HUES48 (cell line): ENCODE measurements around the gene QRFPR.

ENCODE experiments used
- H3K27ac ChIP-seq: one replicate; pipeline ENCODE4 v1.7.0; 2013; ENCODE audit warnings: low read depth, low read length, inconsistent platforms
- H3K27me3 ChIP-seq: 2 replicates; pipeline ENCODE4 v1.6.1; 2013; ENCODE audit warnings: mild to moderate bottlenecking, low read length; ENCODE audit not compliant: control insufficient read depth, insufficient read depth
- H3K36me3 ChIP-seq: 2 replicates; pipeline ENCODE4 v1.6.1; 2013; ENCODE audit warnings: low read length; ENCODE audit not compliant: control insufficient read depth, insufficient read depth
- H3K4me1 ChIP-seq: 2 replicates; pipeline ENCODE4 v1.6.1; 2013; ENCODE audit warnings: mild to moderate bottlenecking, low read length; ENCODE audit not compliant: control insufficient read depth, insufficient read depth
- H3K4me3 ChIP-seq: 2 replicates; pipeline ENCODE4 v1.5.1; 2013; ENCODE audit warnings: mild to moderate bottlenecking, low read depth, low read length
- H3K9ac ChIP-seq: 2 replicates; pipeline ENCODE4 v1.6.1; 2013; ENCODE audit warnings: mild to moderate bottlenecking, low read depth, low read length, moderate library complexity
- H3K9me3 ChIP-seq: 2 replicates; pipeline ENCODE4 v1.6.1; 2013; ENCODE audit warnings: low read length; ENCODE audit not compliant: control insufficient read depth, insufficient read depth

The QRFPR gene

GRCh38 chr4:121307445-121308327 is 73.1 kb downstream of the QRFPR start:
- Histone ChIP-seq H3K4me1 (no peaks in the 10 kb centered on the region), H3K9me3 (no peaks in the 10 kb centered on the region), H3K27me3 (no peaks in the 10 kb centered on the region), H3K36me3 (no peaks in the 10 kb centered on the region), H3K27ac (no peak overlapping the region), H3K9ac (no peak overlapping the region), H3K4me3 (no peak overlapping the region)

DNA sequence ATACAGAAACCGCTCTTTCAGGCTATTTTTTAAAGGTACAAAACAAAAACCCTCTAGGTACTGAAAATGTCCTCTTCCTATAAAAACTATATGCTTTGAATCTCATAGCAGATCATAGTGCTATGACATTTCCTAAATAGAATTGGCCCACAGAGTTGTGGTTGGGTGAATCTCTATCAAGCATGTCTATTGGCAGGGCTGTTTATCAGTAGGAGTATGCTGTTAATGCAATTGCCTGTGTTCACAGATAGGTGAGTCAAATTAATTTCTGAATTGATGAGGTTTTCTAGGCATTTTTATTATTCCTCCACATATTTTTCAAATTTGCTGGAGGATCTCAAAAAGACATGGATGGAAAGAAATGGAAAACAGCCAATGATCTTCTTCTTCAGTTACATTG is 73.9 kb downstream of the QRFPR start:
- H3K4me1 ChIP-seq: no peaks in the 10 kb centered on the region
- H3K4me3 ChIP-seq: no peak overlapping the region
- no peaks in the 10 kb centered on the region for H3K27me3 ChIP-seq
- H3K27ac ChIP-seq: no peak overlapping the region
- H3K36me3 ChIP-seq: no peaks in the 10 kb centered on the region
- H3K9ac ChIP-seq: no peak overlapping the region
- no peaks in the 10 kb centered on the region for H3K9me3 ChIP-seq

GRCh38 chr4:121304893-121305292 is 75.9 kb downstream of the QRFPR start:
- Histone ChIP-seq H3K9ac (no peak overlapping the region), H3K36me3 (no peaks in the 10 kb centered on the region), H3K27ac (no peak overlapping the region), H3K4me3 (no peak overlapping the region), H3K27me3 (no peaks in the 10 kb centered on the region), H3K9me3 (no peaks in the 10 kb centered on the region), H3K4me1 (no peaks in the 10 kb centered on the region)

DNA sequence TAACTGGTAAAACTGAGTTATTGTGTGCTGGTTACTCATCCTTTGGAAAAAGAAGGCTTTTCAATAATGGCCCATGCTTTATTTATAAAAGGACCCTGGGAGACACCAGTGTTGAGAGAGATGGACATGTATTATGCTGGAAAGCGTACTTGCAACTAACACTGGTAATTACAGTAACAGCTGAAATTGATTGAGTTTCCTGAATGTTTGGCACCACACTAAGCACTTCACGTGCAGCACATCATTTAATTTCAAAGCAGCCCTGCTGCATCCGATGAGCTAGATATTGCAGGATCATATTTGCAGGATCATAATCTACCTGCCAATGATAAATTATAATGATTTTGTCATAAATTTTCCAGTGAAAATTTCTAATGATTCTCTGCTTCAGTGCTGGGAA is 81.5 kb downstream of the QRFPR start:
- H3K4me3 ChIP-seq: no peak overlapping the region
- H3K4me1 ChIP-seq: no peaks in the 10 kb centered on the region
- no peak overlapping the region for H3K27ac ChIP-seq
- no peaks in the 10 kb centered on the region for H3K27me3 ChIP-seq
- H3K36me3 ChIP-seq: no peaks in the 10 kb centered on the region
- no peaks in the 10 kb centered on the region for H3K9me3 ChIP-seq
- no peak overlapping the region for H3K9ac ChIP-seq

GRCh38 chr4:121283319-121283718 is 97.5 kb downstream of the QRFPR start:
- H3K4me1 ChIP-seq: no peaks in the 10 kb centered on the region

GRCh38 chr4:121280425-121280824 is 100.4 kb downstream of the QRFPR start:
- no peaks in the 10 kb centered on the region for H3K9me3 ChIP-seq
- no peak overlapping the region for H3K4me3 ChIP-seq
- no peaks in the 10 kb centered on the region for H3K4me1 ChIP-seq
- no peak overlapping the region for H3K9ac ChIP-seq
- H3K36me3 ChIP-seq: no peaks in the 10 kb centered on the region
- H3K27ac ChIP-seq: no peak overlapping the region
- no peaks in the 10 kb centered on the region for H3K27me3 ChIP-seq

More at GRCh38 chr4:121283319-121283718, 97.5 kb downstream of the QRFPR start:
- Histone ChIP-seq H3K9me3 (no peaks in the 10 kb centered on the region), H3K4me3 (no peak overlapping the region), H3K9ac (no peak overlapping the region), H3K36me3 (no peaks in the 10 kb centered on the region), H3K27me3 (no peaks in the 10 kb centered on the region), H3K27ac (no peak overlapping the region)

DNA sequence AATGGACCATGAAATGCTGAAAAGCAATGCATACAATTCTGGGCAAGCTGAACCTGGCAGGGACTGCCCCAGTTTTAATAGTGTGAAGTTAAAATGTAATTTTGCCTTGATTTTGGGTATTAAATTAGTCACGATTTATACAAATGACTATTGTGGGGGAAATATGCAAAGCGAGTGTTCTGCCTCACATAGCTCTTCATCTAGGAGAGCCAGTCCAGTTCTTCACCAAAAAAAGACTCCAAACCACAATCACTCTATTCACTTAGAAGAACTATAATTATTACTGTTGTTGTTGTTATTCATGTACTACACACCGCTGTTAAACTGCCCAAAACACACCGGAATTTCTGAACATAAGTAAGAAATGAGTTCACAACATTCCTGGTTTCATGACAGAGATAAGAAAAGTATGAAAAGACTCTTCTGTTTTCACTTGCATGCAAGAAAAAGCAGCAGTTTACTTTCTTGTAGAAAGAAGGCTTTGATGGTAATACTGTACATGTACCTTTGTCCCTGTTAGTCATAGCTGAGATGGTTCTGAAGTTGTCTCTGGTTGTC is 101.9 kb downstream of the QRFPR start:
- no peak overlapping the region for H3K9ac ChIP-seq
- no peaks in the 10 kb centered on the region for H3K36me3 ChIP-seq
- H3K4me1 ChIP-seq: no peaks in the 10 kb centered on the region
- H3K27me3 ChIP-seq: no peaks in the 10 kb centered on the region
- H3K4me3 ChIP-seq: no peak overlapping the region
- H3K9me3 ChIP-seq: no peaks in the 10 kb centered on the region
- H3K27ac ChIP-seq: no peak overlapping the region
